Activated naive CD4-positive, alpha-beta T cell treated with anti-CD3 and anti-CD28 coated beads for 36 hours (primary cell): ENCODE data around the gene GRK5. TPM values are rescaled to one million over a fixed set of nuclear protein-coding genes. Genes with fewer than 3 reads are reported as not detected.
A peak's percentile ranks its signal among the peaks of the same experiment; 100 is the strongest.

Source experiments
- CTCF ChIA-PET: fragments of 350-600 bp; sonication (Branson Sonifier 250); formaldehyde crosslinking; loops from one replicate; lab custom pipeline; 2021; ENCODE audit warnings: antibody characterized with exemption; lab: Charles Lee
- DNase-seq: peaks from one replicate; pipeline ENCODE4 v3.0.0-alpha.2; 2020
- H3K27ac Mint-ChIP-seq: one replicate; pipeline ENCODE4 v1.8.0; 2021; ENCODE audit warnings: mild to moderate bottlenecking, mixed read lengths
- H3K27me3 Mint-ChIP-seq: one replicate; pipeline ENCODE4 v1.8.0; 2021; ENCODE audit warnings: low read depth, mixed read lengths
- H3K36me3 Mint-ChIP-seq: one replicate; pipeline ENCODE4 v1.8.0; 2021; ENCODE audit warnings: low read depth, mixed read lengths
- H3K4me1 Mint-ChIP-seq: one replicate; pipeline ENCODE4 v1.8.0; 2021; ENCODE audit warnings: low read depth, mixed read lengths
- H3K4me3 Mint-ChIP-seq: one replicate; pipeline ENCODE4 v1.8.0; 2021; ENCODE audit warnings: mild to moderate bottlenecking, moderate library complexity, mixed read lengths
- H3K9me3 Mint-ChIP-seq: one replicate; pipeline ENCODE4 v1.8.0; 2021; ENCODE audit warnings: mixed read lengths
- intact Hi-C: fragments of 100-400 bp; cut with micrococcal nuclease; formaldehyde crosslinking; loops from one replicate; pipeline ENCODE4 v1.15.1; 2023
- total RNA-seq, 2 experiments: library from RNA; stranded (reverse); gene quantifications; one replicate each; pipeline ENCODE4 v1.2.3, GENCODE V29; 2021

GRK5 gene
- total RNA-seq, 2 experiments from 2014 or later, result 27.1 to 29.7 TPM

GRCh38 chr10:119479532-119479931, 272.2 kb downstream of the GRK5 start:
- intact Hi-C loops, result no loop called here
- Mint-ChIP-seq H3K4me1 (peaks cover 29% of the 10 kb centered on the region), H3K27me3 (no peaks in the 10 kb centered on the region), H3K4me3 (no peak overlapping the region), H3K27ac (no peak overlapping the region), H3K36me3 (no peaks in the 10 kb centered on the region), H3K9me3 (no peaks in the 10 kb centered on the region)
- no peak for DNase-seq
- CTCF ChIA-PET, result interaction anchor here (0.6 to 6.3 kb wide), 4 partner anchors 9 to 54 kb away, joined by 3 to 39 read pairs (median 3); no protein-coding TSS in a partner anchor

GRCh38 chr10:119480667-119481066, 273.3 kb downstream of the GRK5 start:
- H3K9me3 Mint-ChIP-seq, result no peaks in the 10 kb centered on the region
- H3K4me1 Mint-ChIP-seq, result peaks cover 29% of the 10 kb centered on the region
- intact Hi-C loops, result no loop called here
- no peaks in the 10 kb centered on the region for H3K36me3 Mint-ChIP-seq
- CTCF ChIA-PET, result interaction anchor here (0.7 to 6.3 kb wide), 2 partner anchors 8 to 14 kb away, joined by 4 to 39 read pairs; no protein-coding TSS in a partner anchor
- no peak overlapping the region for H3K4me3 Mint-ChIP-seq
- H3K27ac Mint-ChIP-seq, result no peak overlapping the region
- DNase-seq, result no peak
- no peaks in the 10 kb centered on the region for H3K27me3 Mint-ChIP-seq

GRCh38 chr10:119481781-119482426, 274.5 kb downstream of the GRK5 start:
- CTCF ChIA-PET, result interaction anchor here (6.3 kb wide), 1 partner anchor 7 kb away, joined by 39 read pairs; no protein-coding TSS in a partner anchor
- H3K36me3 Mint-ChIP-seq, result no peaks in the 10 kb centered on the region
- H3K27me3 Mint-ChIP-seq, result no peaks in the 10 kb centered on the region
- peaks cover 29% of the 10 kb centered on the region for H3K4me1 Mint-ChIP-seq
- intact Hi-C loops, result no loop called here
- H3K4me3 Mint-ChIP-seq, result no peak overlapping the region
- no peaks in the 10 kb centered on the region for H3K9me3 Mint-ChIP-seq
- DNase-seq, result no peak
- H3K27ac Mint-ChIP-seq, result no peak overlapping the region

GRCh38 chr10:119483001-119483400, 275.6 kb downstream of the GRK5 start:
- H3K4me3 Mint-ChIP-seq, result no peak overlapping the region
- H3K9me3 Mint-ChIP-seq, result no peaks in the 10 kb centered on the region
- no peaks in the 10 kb centered on the region for H3K36me3 Mint-ChIP-seq
- H3K27me3 Mint-ChIP-seq, result no peaks in the 10 kb centered on the region
- H3K27ac Mint-ChIP-seq, result no peak overlapping the region
- H3K4me1 Mint-ChIP-seq, result peaks cover 22% of the 10 kb centered on the region
- DNase-seq, result no peak
- intact Hi-C loops, result no loop called here
- CTCF ChIA-PET, result no interaction called here

GRCh38 chr10:119483839-119484238, 276.5 kb downstream of the GRK5 start:
- no peak for DNase-seq
- Mint-ChIP-seq H3K27ac (no peak overlapping the region), H3K9me3 (no peaks in the 10 kb centered on the region), H3K4me3 (no peak overlapping the region), H3K27me3 (no peaks in the 10 kb centered on the region), H3K4me1 (peaks cover 19% of the 10 kb centered on the region), H3K36me3 (no peaks in the 10 kb centered on the region)
- CTCF ChIA-PET, result no interaction called here
- intact Hi-C loops, result no loop called here

GRCh38 chr10:119488675-119489074, 281.3 kb downstream of the GRK5 start:
- Mint-ChIP-seq H3K27ac (peak overlapping the region; percentile 91), H3K4me1 (peaks cover 38% of the 10 kb centered on the region), H3K27me3 (no peaks in the 10 kb centered on the region), H3K36me3 (no peaks in the 10 kb centered on the region), H3K9me3 (no peaks in the 10 kb centered on the region), H3K4me3 (no peak overlapping the region)
- CTCF ChIA-PET, result interaction anchor here (0.5 to 5.3 kb wide), 9 partner anchors 9 to 305 kb away, joined by 3 to 39 read pairs (median 4); no protein-coding TSS in a partner anchor
- intact Hi-C loops, result loop anchor here (1.0 kb wide), 3 partner anchors 10 to 182 kb away; no protein-coding TSS in a partner anchor
- no peak for DNase-seq

GRCh38 chr10:119489991-119490326, 282.6 kb downstream of the GRK5 start:
- intact Hi-C loops, result loop anchor here (1.0 to 10.0 kb wide), 4 partner anchors 12 to 735 kb away; partner anchors contain the start of gene CACUL1
- Mint-ChIP-seq H3K9me3 (no peaks in the 10 kb centered on the region), H3K36me3 (no peaks in the 10 kb centered on the region), H3K4me1 (peaks cover 50% of the 10 kb centered on the region), H3K27ac (peak overlapping the region; percentile 91), H3K4me3 (peak overlapping the region; percentile 79), H3K27me3 (no peaks in the 10 kb centered on the region)
- DNase-seq, result no peak
- CTCF ChIA-PET, result interaction anchor here (0.6 to 5.3 kb wide), 15 partner anchors 10 to 456 kb away, joined by 3 to 39 read pairs (median 4); partner anchors contain the start of gene RGS10

GRCh38 chr10:119491966-119492757, 284.8 kb downstream of the GRK5 start:
- Mint-ChIP-seq H3K27me3 (no peaks in the 10 kb centered on the region), H3K9me3 (no peaks in the 10 kb centered on the region), H3K4me3 (no peak overlapping the region), H3K36me3 (peaks cover 1% of the 10 kb centered on the region), H3K4me1 (peaks cover 67% of the 10 kb centered on the region), H3K27ac (peak overlapping the region; percentile 59)
- CTCF ChIA-PET, result interaction anchor here (2.0 kb wide), 1 partner anchor 294 kb away, joined by 5 read pairs; no protein-coding TSS in a partner anchor
- intact Hi-C loops, result loop anchor here (10.0 kb wide), 1 partner anchor 737 kb away; the partner anchor contains the start of gene CACUL1
- DNase-seq, result no peak

GRCh38 chr10:119493155-119493554, 285.8 kb downstream of the GRK5 start:
- no peaks in the 10 kb centered on the region for H3K9me3 Mint-ChIP-seq
- no peak overlapping the region for H3K4me3 Mint-ChIP-seq
- CTCF ChIA-PET, result interaction anchor here (2.0 to 2.5 kb wide), 2 partner anchors 294 to 295 kb away, joined by 5 to 8 read pairs; no protein-coding TSS in a partner anchor
- H3K27me3 Mint-ChIP-seq, result no peaks in the 10 kb centered on the region
- DNase-seq, result no peak
- intact Hi-C loops, result loop anchor here (10.0 kb wide), 1 partner anchor 738 kb away; the partner anchor contains the start of gene CACUL1
- H3K27ac Mint-ChIP-seq, result peak overlapping the region; percentile 50
- H3K4me1 Mint-ChIP-seq, result peaks cover 76% of the 10 kb centered on the region
- peaks cover 7% of the 10 kb centered on the region for H3K36me3 Mint-ChIP-seq

- DNase-seq, result no peak
- no peak overlapping the region for H3K4me3 Mint-ChIP-seq
- intact Hi-C loops, result loop anchor here (10.0 kb wide), 1 partner anchor 740 kb away; the partner anchor contains the start of gene CACUL1
- H3K27ac Mint-ChIP-seq, result peak overlapping the region; percentile 66
- H3K4me1 Mint-ChIP-seq, result peaks cover 77% of the 10 kb centered on the region
- H3K36me3 Mint-ChIP-seq, result peaks cover 18% of the 10 kb centered on the region
- CTCF ChIA-PET, result interaction anchor here (0.9 to 2.5 kb wide), 4 partner anchors 49 to 296 kb away, joined by 3 to 8 read pairs (median 4); no protein-coding TSS in a partner anchor
- no peaks in the 10 kb centered on the region for H3K27me3 Mint-ChIP-seq
- H3K9me3 Mint-ChIP-seq, result no peaks in the 10 kb centered on the region
These were observed 287.1 kb downstream of the GRK5 start for GRCh38 chr10:119494236-119495020.

GRCh38 chr10:119495021-119495505, 287.7 kb downstream of the GRK5 start:
- H3K27me3 Mint-ChIP-seq, result no peaks in the 10 kb centered on the region
- intact Hi-C loops, result loop anchor here (10.0 kb wide), 1 partner anchor 740 kb away; the partner anchor contains the start of gene CACUL1
- no peaks in the 10 kb centered on the region for H3K9me3 Mint-ChIP-seq
- H3K36me3 Mint-ChIP-seq, result peaks cover 21% of the 10 kb centered on the region
- peak overlapping the region; percentile 66 for H3K27ac Mint-ChIP-seq
- H3K4me3 Mint-ChIP-seq, result no peak overlapping the region
- peaks cover 78% of the 10 kb centered on the region for H3K4me1 Mint-ChIP-seq
- no peak for DNase-seq
- CTCF ChIA-PET, result interaction anchor here (1.3 to 2.5 kb wide), 2 partner anchors 108 to 296 kb away, joined by 3 to 8 read pairs; no protein-coding TSS in a partner anchor
